ENCODE results near the gene AGBL2. TPM values are rescaled to one million over a fixed set of nuclear protein-coding genes. Genes with fewer than 3 reads are reported as not detected.

The AGBL2 gene
- total RNA-seq, 4 donors from 2014 or later = 0.17 to 0.65 TPM; not detected in 2

DNA sequence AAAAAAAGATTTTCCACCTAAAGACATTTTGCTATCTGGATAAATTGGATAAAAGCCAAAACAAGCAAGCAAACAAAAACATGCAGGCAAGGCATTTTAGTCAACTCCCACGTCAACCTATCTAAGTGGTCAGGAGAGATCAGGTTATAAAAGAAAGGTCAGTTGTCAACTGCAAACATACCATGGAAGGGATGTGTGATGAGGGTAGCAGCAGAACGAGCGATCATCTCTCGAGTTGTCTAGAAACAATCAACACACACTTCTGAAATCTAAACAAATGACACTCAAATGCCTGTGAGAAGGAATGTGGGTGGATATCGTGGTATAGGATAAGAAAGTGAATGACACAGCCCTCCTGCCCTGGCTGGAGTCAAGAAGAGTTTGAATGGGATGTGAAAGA, 83.7 kb downstream of the AGBL2 start:
- TF ChIP-seq, protein P1, sequence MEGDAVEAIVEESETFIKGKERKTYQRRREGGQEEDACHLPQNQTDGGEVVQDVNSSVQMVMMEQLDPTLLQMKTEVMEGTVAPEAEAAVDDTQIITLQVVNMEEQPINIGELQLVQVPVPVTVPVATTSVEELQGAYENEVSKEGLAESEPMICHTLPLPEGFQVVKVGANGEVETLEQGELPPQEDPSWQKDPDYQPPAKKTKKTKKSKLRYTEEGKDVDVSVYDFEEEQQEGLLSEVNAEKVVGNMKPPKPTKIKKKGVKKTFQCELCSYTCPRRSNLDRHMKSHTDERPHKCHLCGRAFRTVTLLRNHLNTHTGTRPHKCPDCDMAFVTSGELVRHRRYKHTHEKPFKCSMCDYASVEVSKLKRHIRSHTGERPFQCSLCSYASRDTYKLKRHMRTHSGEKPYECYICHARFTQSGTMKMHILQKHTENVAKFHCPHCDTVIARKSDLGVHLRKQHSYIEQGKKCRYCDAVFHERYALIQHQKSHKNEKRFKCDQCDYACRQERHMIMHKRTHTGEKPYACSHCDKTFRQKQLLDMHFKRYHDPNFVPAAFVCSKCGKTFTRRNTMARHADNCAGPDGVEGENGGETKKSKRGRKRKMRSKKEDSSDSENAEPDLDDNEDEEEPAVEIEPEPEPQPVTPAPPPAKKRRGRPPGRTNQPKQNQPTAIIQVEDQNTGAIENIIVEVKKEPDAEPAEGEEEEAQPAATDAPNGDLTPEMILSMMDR (IDR thresholded peaks at IDR 0.05) = no peak
- no peak for TF ChIP-seq POLR2A (IDR thresholded peaks at IDR 0.05)
- peak in 1 of 2 donors; percentile 28 for DNase-seq (ENCODE audit: low spot score in 2 of 2)
- intact Hi-C loops (cut with DNase I; ENCODE audit: low total_unique reads) = no loop called here
- H3K4me3 ChIP-seq (ENCODE audit: low read depth, poor library complexity, severe bottlenecking) = no peak overlapping the region
- 83 to 86% methylated on average over 5 of the region's 5 CpGs for whole genome bisulfite sequencing, 2 donors

DNA sequence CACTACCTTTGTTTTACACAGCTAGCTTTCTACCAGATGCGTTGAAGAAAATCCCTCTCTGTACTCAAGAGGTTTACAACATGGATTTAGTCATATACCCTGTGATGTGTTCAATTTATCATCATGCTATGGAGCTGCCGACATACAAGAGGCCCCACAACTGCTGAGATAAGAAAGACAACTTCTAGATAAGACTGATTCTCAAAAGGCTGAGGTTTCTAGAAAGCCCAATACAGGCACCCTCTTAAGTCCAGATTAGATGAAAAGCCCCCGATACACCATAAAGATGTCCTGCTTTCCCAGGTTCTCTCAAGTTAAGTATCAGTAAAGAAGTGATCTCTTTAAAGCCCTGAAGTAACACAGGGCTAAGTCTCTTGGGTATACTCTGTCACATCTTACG, 87.1 kb downstream of the AGBL2 start:
- peak in 1 of 2 donors; percentile 3 for DNase-seq (ENCODE audit: low spot score in 2 of 2)
- WGBS, 2 donors = 91 to 93% methylated on average over 4 of the region's 4 CpGs
- intact Hi-C loops (cut with DNase I; ENCODE audit: low total_unique reads) = no loop called here
- H3K4me3 ChIP-seq (ENCODE audit: low read depth, poor library complexity, severe bottlenecking) = no peak overlapping the region
- TF ChIP-seq POLR2A (IDR thresholded peaks at IDR 0.05) = no peak
- TF ChIP-seq, protein P1 (IDR thresholded peaks at IDR 0.05) = no peak

DNA sequence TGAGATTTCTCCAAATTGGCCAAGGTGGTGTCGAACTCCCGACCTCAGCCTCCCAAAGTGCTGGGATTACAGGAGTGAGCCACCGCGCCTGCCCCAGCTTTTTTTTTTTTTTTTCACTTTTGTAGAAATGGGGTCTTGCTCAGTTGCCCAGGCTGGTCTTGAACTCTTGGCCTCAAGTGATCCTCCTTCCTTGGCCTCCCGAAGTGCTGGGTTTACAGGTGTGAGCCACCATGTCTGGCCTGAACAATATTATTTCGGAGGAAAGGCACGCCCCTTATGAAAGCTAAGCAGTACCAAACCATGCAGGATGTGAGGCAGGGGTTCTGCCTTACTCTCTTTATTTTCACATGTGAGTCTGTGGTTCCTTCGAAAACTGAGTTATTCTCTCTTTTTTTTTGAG, 88.9 kb downstream of the AGBL2 start:
- TF ChIP-seq, protein P1 (IDR thresholded peaks at IDR 0.05) = no peak
- no peak for TF ChIP-seq POLR2A (IDR thresholded peaks at IDR 0.05)

DNA sequence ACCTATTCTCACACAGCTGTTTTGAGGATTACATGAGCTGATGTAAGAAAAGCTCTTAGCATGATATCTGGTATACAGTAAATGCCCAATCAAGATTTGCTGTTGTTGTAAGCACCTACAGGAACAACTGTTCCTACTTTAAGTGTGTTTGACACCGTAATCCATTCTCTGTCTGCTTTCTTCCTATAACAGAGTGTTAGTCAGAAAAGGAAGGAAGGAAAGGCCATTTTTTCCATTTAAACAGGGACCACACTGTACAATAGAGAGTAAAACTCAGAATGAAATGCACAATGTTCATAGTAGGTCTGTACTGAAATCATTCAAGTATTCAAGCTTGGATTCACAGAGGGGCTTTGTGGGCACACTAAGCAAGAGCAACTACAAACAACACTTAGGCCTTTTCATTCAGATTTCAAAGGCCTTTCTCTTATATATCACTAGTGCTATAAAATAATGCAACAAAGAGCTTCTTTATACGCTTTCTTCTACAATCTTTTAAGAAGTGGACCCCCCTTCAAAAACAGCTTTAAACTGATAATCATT, 94.3 kb downstream of the AGBL2 start:
- intact Hi-C loops (cut with DNase I; ENCODE audit: low total_unique reads) = no loop called here
- 86 to 91% methylated on average over 2 of the region's 2 CpGs for WGBS, 2 donors
- DNase-seq (ENCODE audit: low spot score in 2 of 2) = no peak
- no peak for TF ChIP-seq POLR2A (IDR thresholded peaks at IDR 0.05)
- TF ChIP-seq, protein P1 (IDR thresholded peaks at IDR 0.05) = no peak
- no peak overlapping the region for H3K4me3 ChIP-seq (ENCODE audit: low read depth, poor library complexity, severe bottlenecking)

More for the DNA sequence above, 88.9 kb downstream of the AGBL2 start:
- peak in 1 of 2 donors; percentile 49 for DNase-seq (ENCODE audit: low spot score in 2 of 2)
- intact Hi-C loops (cut with DNase I; ENCODE audit: low total_unique reads) = no loop called here
- WGBS, 2 donors = 89 to 97% methylated on average over 8 of the region's 8 CpGs
- H3K4me3 ChIP-seq (ENCODE audit: low read depth, poor library complexity, severe bottlenecking) = no peak overlapping the region

DNA sequence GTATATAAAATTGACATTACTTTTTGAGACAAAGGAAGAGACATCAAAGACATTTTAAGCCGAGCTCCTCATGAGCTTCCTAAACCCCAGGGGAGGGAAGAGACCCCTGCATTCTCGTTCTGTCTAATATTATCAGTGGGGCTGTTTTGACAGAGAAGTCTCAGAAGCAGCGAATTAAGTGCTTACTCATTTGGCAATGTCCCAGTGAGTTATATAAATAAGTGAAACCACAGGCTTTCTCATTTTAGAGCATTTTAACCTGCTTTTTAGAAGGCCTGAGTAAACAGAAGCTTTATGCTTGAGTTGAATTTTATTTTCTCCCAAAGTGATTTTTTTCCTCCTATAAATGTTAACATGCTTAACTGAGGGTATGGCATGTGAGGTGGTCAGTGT, 97.8 kb downstream of the AGBL2 start:
- TF ChIP-seq, protein P1 (IDR thresholded peaks at IDR 0.05) = no peak
- no peak for TF ChIP-seq POLR2A (IDR thresholded peaks at IDR 0.05)
- intact Hi-C loops (cut with DNase I; ENCODE audit: low total_unique reads) = no loop called here
- DNase-seq (ENCODE audit: low spot score in 2 of 2) = no peak
- H3K4me3 ChIP-seq (ENCODE audit: low read depth, poor library complexity, severe bottlenecking) = no peak overlapping the region
- 26 to 31% methylated on average over 3 of the region's 3 CpGs for WGBS, 2 donors

Measured in lower leg skin (tissue), 4 donors.